NB4 (cell line): ENCODE results near the gene CHAF1A.

Source experiments
- CTCF ChIP-seq: IDR thresholded peaks from one replicate; pipeline ENCODE4 v1.5.1; 2012; ENCODE audit warnings: low read depth, low read length
- TF ChIP-seq, protein P1 (sequence below): IDR thresholded peaks from 2 replicates; pipeline ENCODE4 v1.6.1; 2011; ENCODE audit warnings: low read depth, low read length

GRCh38 chr19:4467835-4468234 lies 65.4 kb downstream of the CHAF1A start:
- TF ChIP-seq CTCF, result no peak
- TF ChIP-seq, protein P1, sequence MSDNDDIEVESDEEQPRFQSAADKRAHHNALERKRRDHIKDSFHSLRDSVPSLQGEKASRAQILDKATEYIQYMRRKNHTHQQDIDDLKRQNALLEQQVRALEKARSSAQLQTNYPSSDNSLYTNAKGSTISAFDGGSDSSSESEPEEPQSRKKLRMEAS, result no peak
